ENCODE data around the gene C1orf167.

DNA sequence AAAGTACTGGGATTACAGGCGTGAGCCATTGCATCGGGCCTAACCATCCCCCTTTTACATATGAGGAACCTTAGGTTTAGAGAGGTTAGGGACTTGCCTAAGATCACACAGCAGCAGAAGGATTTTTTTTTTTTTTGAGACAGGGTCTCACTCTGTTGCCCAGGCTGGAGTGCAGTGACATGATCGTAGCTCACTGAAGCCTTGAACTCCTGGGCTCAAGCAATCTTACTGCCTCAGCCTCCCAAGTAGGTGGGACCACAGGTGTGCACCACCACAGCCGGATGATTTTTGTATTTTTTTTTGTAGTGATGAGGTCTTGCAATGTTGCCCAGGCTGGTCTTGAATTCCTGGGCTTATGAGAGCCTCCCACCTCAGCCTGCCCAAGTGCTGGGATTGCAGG, 2.2 kb upstream of the C1orf167 start:
- no peak for TF ChIP-seq RARB (CRISPR knock-in tag; IDR thresholded peaks at IDR 0.05)
- TF ChIP-seq BACH2 (CRISPR knock-in tag; IDR thresholded peaks at IDR 0.05; ENCODE audit: borderline replicate concordance): no peak
- TF ChIP-seq, protein P1, sequence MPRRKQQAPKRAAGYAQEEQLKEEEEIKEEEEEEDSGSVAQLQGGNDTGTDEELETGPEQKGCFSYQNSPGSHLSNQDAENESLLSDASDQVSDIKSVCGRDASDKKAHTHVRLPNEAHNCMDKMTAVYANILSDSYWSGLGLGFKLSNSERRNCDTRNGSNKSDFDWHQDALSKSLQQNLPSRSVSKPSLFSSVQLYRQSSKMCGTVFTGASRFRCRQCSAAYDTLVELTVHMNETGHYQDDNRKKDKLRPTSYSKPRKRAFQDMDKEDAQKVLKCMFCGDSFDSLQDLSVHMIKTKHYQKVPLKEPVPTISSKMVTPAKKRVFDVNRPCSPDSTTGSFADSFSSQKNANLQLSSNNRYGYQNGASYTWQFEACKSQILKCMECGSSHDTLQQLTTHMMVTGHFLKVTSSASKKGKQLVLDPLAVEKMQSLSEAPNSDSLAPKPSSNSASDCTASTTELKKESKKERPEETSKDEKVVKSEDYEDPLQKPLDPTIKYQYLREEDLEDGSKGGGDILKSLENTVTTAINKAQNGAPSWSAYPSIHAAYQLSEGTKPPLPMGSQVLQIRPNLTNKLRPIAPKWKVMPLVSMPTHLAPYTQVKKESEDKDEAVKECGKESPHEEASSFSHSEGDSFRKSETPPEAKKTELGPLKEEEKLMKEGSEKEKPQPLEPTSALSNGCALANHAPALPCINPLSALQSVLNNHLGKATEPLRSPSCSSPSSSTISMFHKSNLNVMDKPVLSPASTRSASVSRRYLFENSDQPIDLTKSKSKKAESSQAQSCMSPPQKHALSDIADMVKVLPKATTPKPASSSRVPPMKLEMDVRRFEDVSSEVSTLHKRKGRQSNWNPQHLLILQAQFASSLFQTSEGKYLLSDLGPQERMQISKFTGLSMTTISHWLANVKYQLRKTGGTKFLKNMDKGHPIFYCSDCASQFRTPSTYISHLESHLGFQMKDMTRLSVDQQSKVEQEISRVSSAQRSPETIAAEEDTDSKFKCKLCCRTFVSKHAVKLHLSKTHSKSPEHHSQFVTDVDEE (CRISPR knock-in tag; IDR thresholded peaks at IDR 0.05): no peak

All from SK-N-SH treated with all-trans-retinoic acid at 6 μM for 48 hours (cell line).